Loucy (cell line): ENCODE results near the gene FER.

Source experiments
- EZH2phosphoT487 ChIP-seq: fragments of 200-600 bp; IDR thresholded peaks from 2 replicates; pipeline ENCODE4 v1.6.1; 2018; ENCODE audit warnings: antibody characterized with exemption, mild to moderate bottlenecking, moderate library complexity, borderline replicate concordance
- TF ChIP-seq, protein P1 (sequence below): fragments of 200-600 bp; sonication (generic); conservative IDR thresholded peaks from 2 replicates; pipeline ENCODE4 v1.5.1; 2014; ENCODE audit warnings: mild to moderate bottlenecking, antibody characterized with exemption, low read length

DNA sequence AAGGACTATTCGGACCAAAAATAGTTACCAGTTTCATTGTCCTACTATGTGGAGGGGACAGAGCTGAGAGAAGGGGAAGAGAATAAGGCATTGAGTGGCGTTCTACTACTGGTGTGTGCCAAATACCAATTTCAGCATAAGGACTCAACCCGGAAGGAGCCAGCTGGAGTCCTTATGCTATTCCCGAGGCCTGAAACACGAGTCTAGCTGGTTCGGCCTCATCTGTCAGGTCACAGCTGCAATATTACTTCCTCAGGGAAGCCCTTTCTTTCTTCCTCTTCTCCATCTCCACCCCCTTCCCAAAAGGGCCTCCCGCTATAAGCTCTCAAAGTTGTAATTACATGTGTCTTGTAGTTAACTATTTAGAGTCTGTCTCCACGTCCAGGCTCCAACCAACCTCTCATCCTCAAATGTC lies 20.5 kb upstream of the FER start:
- TF ChIP-seq EZH2phosphoT487, result no peak
- TF ChIP-seq, protein P1, sequence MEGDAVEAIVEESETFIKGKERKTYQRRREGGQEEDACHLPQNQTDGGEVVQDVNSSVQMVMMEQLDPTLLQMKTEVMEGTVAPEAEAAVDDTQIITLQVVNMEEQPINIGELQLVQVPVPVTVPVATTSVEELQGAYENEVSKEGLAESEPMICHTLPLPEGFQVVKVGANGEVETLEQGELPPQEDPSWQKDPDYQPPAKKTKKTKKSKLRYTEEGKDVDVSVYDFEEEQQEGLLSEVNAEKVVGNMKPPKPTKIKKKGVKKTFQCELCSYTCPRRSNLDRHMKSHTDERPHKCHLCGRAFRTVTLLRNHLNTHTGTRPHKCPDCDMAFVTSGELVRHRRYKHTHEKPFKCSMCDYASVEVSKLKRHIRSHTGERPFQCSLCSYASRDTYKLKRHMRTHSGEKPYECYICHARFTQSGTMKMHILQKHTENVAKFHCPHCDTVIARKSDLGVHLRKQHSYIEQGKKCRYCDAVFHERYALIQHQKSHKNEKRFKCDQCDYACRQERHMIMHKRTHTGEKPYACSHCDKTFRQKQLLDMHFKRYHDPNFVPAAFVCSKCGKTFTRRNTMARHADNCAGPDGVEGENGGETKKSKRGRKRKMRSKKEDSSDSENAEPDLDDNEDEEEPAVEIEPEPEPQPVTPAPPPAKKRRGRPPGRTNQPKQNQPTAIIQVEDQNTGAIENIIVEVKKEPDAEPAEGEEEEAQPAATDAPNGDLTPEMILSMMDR, result no peak
